ENCODE measurements around the gene BTG2. TPM values are rescaled to one million over a fixed set of nuclear protein-coding genes. Genes with fewer than 3 reads are reported as not detected.

BTG2 gene
- total RNA-seq, 2 donors from 2014 or later, result 119 to 164 TPM

DNA sequence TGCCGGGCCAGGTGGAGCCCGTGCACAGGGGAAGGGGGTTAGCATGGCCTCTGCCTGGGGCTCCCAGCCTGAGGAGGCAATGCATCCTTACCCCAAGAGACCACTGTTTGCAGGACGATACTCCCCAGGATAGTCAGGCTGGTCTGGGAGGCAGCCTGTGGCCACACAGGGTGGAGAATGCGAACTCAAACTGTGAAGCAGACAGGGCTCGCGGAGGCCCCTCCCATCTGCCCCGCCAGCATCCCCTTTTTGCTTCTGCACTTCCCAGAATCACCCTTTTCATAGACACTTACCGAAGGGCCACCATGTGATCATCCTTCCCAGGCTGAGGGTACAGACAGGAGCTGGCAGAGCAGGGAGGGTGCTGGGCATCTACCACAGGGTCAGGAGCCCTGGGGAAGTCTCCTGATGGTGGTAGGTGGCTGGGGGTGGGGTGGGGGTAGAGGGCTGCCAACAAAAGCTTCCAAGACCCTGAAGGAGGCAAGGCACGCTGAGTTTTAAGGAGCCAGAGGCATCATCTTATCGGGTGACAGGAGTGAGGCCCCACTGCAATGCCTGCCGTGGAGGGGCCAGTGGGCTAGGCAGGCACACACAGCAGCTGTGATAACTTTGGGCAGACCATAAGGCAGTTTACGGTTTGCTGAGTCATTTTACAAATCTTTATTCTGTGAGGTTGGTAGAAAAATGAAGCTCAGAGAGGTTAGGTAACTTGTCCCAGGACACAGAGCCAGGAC is 31.3 kb upstream of the BTG2 start:
- H3K4me1 ChIP-seq (ENCODE audit: control insufficient read depth in 1 of 2, low read depth in 2 of 2), result peaks cover 33 to 59% of the 10 kb centered on the region in 2 donors
- no peak for ATAC-seq (ENCODE audit: insufficient number of reproducible peaks, low FRiP score, low read depth)
- no peak for DNase-seq (ENCODE audit: low spot score)
- no peaks in the 10 kb centered on the region for H3K27me3 ChIP-seq (replicated peaks; ENCODE audit: insufficient read depth)
- H3K9me3 ChIP-seq, result no peaks in the 10 kb centered on the region
- H3K4me3 ChIP-seq, result peak overlapping the region; percentile 34
- TF ChIP-seq, protein P1, sequence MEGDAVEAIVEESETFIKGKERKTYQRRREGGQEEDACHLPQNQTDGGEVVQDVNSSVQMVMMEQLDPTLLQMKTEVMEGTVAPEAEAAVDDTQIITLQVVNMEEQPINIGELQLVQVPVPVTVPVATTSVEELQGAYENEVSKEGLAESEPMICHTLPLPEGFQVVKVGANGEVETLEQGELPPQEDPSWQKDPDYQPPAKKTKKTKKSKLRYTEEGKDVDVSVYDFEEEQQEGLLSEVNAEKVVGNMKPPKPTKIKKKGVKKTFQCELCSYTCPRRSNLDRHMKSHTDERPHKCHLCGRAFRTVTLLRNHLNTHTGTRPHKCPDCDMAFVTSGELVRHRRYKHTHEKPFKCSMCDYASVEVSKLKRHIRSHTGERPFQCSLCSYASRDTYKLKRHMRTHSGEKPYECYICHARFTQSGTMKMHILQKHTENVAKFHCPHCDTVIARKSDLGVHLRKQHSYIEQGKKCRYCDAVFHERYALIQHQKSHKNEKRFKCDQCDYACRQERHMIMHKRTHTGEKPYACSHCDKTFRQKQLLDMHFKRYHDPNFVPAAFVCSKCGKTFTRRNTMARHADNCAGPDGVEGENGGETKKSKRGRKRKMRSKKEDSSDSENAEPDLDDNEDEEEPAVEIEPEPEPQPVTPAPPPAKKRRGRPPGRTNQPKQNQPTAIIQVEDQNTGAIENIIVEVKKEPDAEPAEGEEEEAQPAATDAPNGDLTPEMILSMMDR (IDR thresholded peaks at IDR 0.05), result no peak
- no peaks in the 10 kb centered on the region for H3K36me3 ChIP-seq
- H3K27ac ChIP-seq, result peak overlapping the region; percentile 84 to 89

DNA sequence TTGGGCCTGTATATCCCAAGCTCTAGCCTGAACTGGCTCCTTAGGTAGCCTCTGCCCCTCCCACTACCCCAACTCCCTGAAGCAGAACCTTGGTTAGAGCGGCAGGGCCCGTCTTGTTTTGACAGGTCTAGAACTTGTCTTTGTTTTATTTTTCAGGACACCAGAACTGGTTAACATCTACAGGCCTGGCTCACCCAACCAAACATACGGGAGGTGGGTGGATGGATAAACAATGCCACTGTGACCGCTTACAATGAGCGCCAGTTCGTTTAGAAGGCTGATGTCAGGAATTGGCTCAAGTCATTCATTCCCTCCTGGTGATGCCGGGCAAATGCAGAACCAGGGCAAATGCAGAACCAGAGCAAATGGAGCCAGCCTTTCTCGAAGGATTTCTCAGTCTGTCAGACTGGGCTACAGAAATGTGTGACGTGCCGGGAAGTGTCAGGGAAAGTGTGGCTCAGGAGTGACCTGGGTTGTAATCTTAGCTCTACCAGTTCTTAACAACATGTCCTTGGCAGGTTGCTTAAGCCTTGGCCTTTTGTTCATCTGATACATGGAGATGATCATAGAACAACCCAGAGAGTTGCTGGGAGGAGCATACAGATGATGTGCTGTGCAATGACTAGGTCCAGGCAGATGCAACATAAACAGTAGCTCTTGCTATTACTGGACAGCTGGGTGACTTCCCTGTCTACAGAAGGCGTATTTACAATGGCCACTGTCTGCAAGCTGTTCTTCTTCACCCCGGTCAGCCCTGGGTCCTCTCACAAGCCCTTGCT is 30.5 kb upstream of the BTG2 start:
- TF ChIP-seq, protein P1 (IDR thresholded peaks at IDR 0.05), result no peak
- no peaks in the 10 kb centered on the region for H3K9me3 ChIP-seq
- no peak overlapping the region for H3K4me3 ChIP-seq
- DNase-seq (ENCODE audit: low spot score) (peak; percentile 71), ATAC-seq (ENCODE audit: insufficient number of reproducible peaks, low FRiP score, low read depth) (peak; percentile 38)
- H3K27ac ChIP-seq, result peak overlapping the region; percentile 84 to 89
- H3K36me3 ChIP-seq, result no peaks in the 10 kb centered on the region
- no peaks in the 10 kb centered on the region for H3K27me3 ChIP-seq (replicated peaks; ENCODE audit: insufficient read depth)
- H3K4me1 ChIP-seq (ENCODE audit: control insufficient read depth in 1 of 2, low read depth in 2 of 2), result peaks cover 34 to 66% of the 10 kb centered on the region in 2 donors

GRCh38 chr1:203275656-203276272 is 29.6 kb upstream of the BTG2 start:
- peak overlapping the region; percentile 84 to 89 for H3K27ac ChIP-seq

DNA sequence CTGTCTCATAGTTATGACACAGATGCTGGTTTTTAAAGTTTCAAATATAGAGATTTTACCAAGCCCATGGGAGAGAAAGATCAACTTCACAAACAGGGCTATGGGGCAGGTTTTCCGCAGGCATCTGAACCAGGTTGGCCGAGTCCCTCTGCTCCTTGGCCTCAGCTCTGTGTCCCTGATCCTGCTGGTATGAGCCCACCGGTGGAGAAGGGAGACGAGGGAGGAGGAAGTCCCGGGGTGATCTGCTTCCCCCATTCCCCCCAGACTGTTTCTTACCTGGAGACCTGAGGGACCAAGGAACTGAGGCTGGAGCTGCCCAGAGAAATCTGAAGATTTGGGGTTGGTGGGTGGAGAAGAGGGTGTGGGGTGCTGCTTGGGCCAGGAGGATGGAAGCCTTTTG is 28.9 kb upstream of the BTG2 start:
- H3K27me3 ChIP-seq (replicated peaks; ENCODE audit: insufficient read depth), result no peaks in the 10 kb centered on the region
- no peaks in the 10 kb centered on the region for H3K9me3 ChIP-seq
- TF ChIP-seq, protein P1 (IDR thresholded peaks at IDR 0.05), result no peak
- H3K4me3 ChIP-seq, result no peak overlapping the region
- peak overlapping the region in 1 of 2 donors; percentile 93 for H3K27ac ChIP-seq
- DNase-seq (ENCODE audit: low spot score) (no peak), ATAC-seq (ENCODE audit: insufficient number of reproducible peaks, low FRiP score, low read depth) (no peak)
- peaks cover 34 to 66% of the 10 kb centered on the region in 2 donors for H3K4me1 ChIP-seq (ENCODE audit: control insufficient read depth in 1 of 2, low read depth in 2 of 2)
- no peaks in the 10 kb centered on the region for H3K36me3 ChIP-seq

More at GRCh38 chr1:203275656-203276272, 29.6 kb upstream of the BTG2 start:
- no peaks in the 10 kb centered on the region for H3K27me3 ChIP-seq (replicated peaks; ENCODE audit: insufficient read depth)
- no peak for DNase-seq (ENCODE audit: low spot score)
- peaks cover 34 to 66% of the 10 kb centered on the region in 2 donors for H3K4me1 ChIP-seq (ENCODE audit: control insufficient read depth in 1 of 2, low read depth in 2 of 2)
- no peaks in the 10 kb centered on the region for H3K36me3 ChIP-seq
- no peak overlapping the region for H3K4me3 ChIP-seq
- TF ChIP-seq, protein P1 (IDR thresholded peaks at IDR 0.05), result no peak
- no peak for ATAC-seq (ENCODE audit: insufficient number of reproducible peaks, low FRiP score, low read depth)
- H3K9me3 ChIP-seq, result no peaks in the 10 kb centered on the region
